Measurements from ENCODE around the gene POLR2E.

Gene POLR2E

GRCh38 chr19:1101337-1101698 is 6.1 kb upstream of the POLR2E start:
- no peak for DNase-seq (ENCODE audit: low read depth, low spot score)
- Histone ChIP-seq H3K9ac (ENCODE audit: insufficient read length) (peak overlapping the region; percentile 35), H3K4me3 (peak overlapping the region; percentile 64), H3K9me3 (ENCODE audit: low read depth, low read length) (peaks cover 2% of the 10 kb centered on the region; the same call in 1 of the 2 replicates), H3K27ac (peak overlapping the region; percentile 92), H3K36me3 (ENCODE audit: insufficient read depth, low read length) (no peaks in the 10 kb centered on the region; the same call in 1 of the 2 replicates)
- TF ChIP-seq FOXP2 (optimal IDR thresholded peaks at IDR 0.05; ENCODE audit: control extremely low read depth, extremely low read length, insufficient read depth) (no peak), EZH2 (IDR thresholded peaks at IDR 0.05) (no peak), POLR2AphosphoS5 (IDR thresholded peaks at IDR 0.05; ENCODE audit: borderline replicate concordance, low read depth, low read length) (no peak)

GRCh38 chr19:1098177-1099051 is 3.2 kb upstream of the POLR2E start:
- Histone ChIP-seq H3K36me3 (ENCODE audit: insufficient read depth, low read length) (peaks cover under 1% of the 10 kb centered on the region; the same call in 1 of the 2 replicates), H3K9me3 (ENCODE audit: low read depth, low read length) (peaks cover 2% of the 10 kb centered on the region; the same call in 1 of the 2 replicates), H3K27ac (no peak overlapping the region), H3K4me3 (no peak overlapping the region), H3K9ac (ENCODE audit: insufficient read length) (no peak overlapping the region)
- TF ChIP-seq FOXP2 (optimal IDR thresholded peaks at IDR 0.05; ENCODE audit: control extremely low read depth, extremely low read length, insufficient read depth) (no peak), POLR2AphosphoS5 (IDR thresholded peaks at IDR 0.05; ENCODE audit: borderline replicate concordance, low read depth, low read length) (no peak), EZH2 (IDR thresholded peaks at IDR 0.05) (no peak)
- no peak for DNase-seq (ENCODE audit: low read depth, low spot score)

- Histone ChIP-seq H3K9me3 (ENCODE audit: low read depth, low read length) (peaks cover 2% of the 10 kb centered on the region; the same call in 1 of the 2 replicates), H3K9ac (ENCODE audit: insufficient read length) (no peak overlapping the region), H3K36me3 (ENCODE audit: insufficient read depth, low read length) (peaks cover 6% of the 10 kb centered on the region; the same call in 1 of the 2 replicates), H3K4me3 (no peak overlapping the region), H3K27ac (no peak overlapping the region)
- TF ChIP-seq POLR2AphosphoS5 (IDR thresholded peaks at IDR 0.05; ENCODE audit: borderline replicate concordance, low read depth, low read length) = no peak
- no peak for TF ChIP-seq EZH2 (IDR thresholded peaks at IDR 0.05)
- TF ChIP-seq FOXP2 (optimal IDR thresholded peaks at IDR 0.05; ENCODE audit: control extremely low read depth, extremely low read length, insufficient read depth) = no peak
- DNase-seq (ENCODE audit: low read depth, low spot score) = no peak
Measured at GRCh38 chr19:1097810-1098176, 2.6 kb upstream of the POLR2E start.

- Histone ChIP-seq H3K9ac (ENCODE audit: insufficient read length) (peak overlapping the region; percentile 97), H3K36me3 (ENCODE audit: insufficient read depth, low read length) (peaks cover 23% of the 10 kb centered on the region; the same call in 1 of the 2 replicates), H3K4me3 (peak overlapping the region; percentile 91), H3K9me3 (ENCODE audit: low read depth, low read length) (no peaks in the 10 kb centered on the region), H3K27ac (no peak overlapping the region)
- TF ChIP-seq EZH2 (IDR thresholded peaks at IDR 0.05) (no peak), FOXP2 (optimal IDR thresholded peaks at IDR 0.05; ENCODE audit: control extremely low read depth, extremely low read length, insufficient read depth) (no peak), POLR2AphosphoS5 (IDR thresholded peaks at IDR 0.05; ENCODE audit: borderline replicate concordance, low read depth, low read length) (no peak)
- DNase-seq (ENCODE audit: low read depth, low spot score) = no peak
Measured at GRCh38 chr19:1094655-1094977, 559 bp downstream of the POLR2E start.

- H3K9ac ChIP-seq (ENCODE audit: insufficient read length) = peak overlapping the region; percentile 97
- H3K4me3 ChIP-seq = peak overlapping the region; percentile 91
- TF ChIP-seq POLR2AphosphoS5 (IDR thresholded peaks at IDR 0.05; ENCODE audit: borderline replicate concordance, low read depth, low read length) (no peak), FOXP2 (optimal IDR thresholded peaks at IDR 0.05; ENCODE audit: control extremely low read depth, extremely low read length, insufficient read depth) (no peak), EZH2 (IDR thresholded peaks at IDR 0.05) (no peak)
- peaks cover 25% of the 10 kb centered on the region; the same call in 1 of the 2 replicates for H3K36me3 ChIP-seq (ENCODE audit: insufficient read depth, low read length)
- no peaks in the 10 kb centered on the region for H3K9me3 ChIP-seq (ENCODE audit: low read depth, low read length)
- no peak for DNase-seq (ENCODE audit: low read depth, low spot score)
- H3K27ac ChIP-seq = no peak overlapping the region
Measured at GRCh38 chr19:1093811-1094553, 1.2 kb downstream of the POLR2E start.

- Histone ChIP-seq H3K9me3 (ENCODE audit: low read depth, low read length) (no peaks in the 10 kb centered on the region), H3K9ac (ENCODE audit: insufficient read length) (no peak overlapping the region), H3K27ac (no peak overlapping the region), H3K36me3 (ENCODE audit: insufficient read depth, low read length) (peaks cover 28% of the 10 kb centered on the region; the same call in 1 of the 2 replicates), H3K4me3 (no peak overlapping the region)
- DNase-seq (ENCODE audit: low read depth, low spot score) = no peak
- TF ChIP-seq POLR2AphosphoS5 (IDR thresholded peaks at IDR 0.05; ENCODE audit: borderline replicate concordance, low read depth, low read length) = no peak
- TF ChIP-seq EZH2 (IDR thresholded peaks at IDR 0.05) = no peak
- TF ChIP-seq FOXP2 (optimal IDR thresholded peaks at IDR 0.05; ENCODE audit: control extremely low read depth, extremely low read length, insufficient read depth) = no peak
Measured at GRCh38 chr19:1093330-1093729, 1.8 kb downstream of the POLR2E start.

- no peak for TF ChIP-seq EZH2 (IDR thresholded peaks at IDR 0.05)
- no peak for DNase-seq (ENCODE audit: low read depth, low spot score)
- no peak overlapping the region for H3K27ac ChIP-seq
- no peak overlapping the region for H3K9ac ChIP-seq (ENCODE audit: insufficient read length)
- no peak overlapping the region for H3K4me3 ChIP-seq
- H3K36me3 ChIP-seq (ENCODE audit: insufficient read depth, low read length) = peaks cover 34% of the 10 kb centered on the region; the same call in 1 of the 2 replicates
- H3K9me3 ChIP-seq (ENCODE audit: low read depth, low read length) = no peaks in the 10 kb centered on the region
Measured at GRCh38 chr19:1091544-1092175, 3.5 kb downstream of the POLR2E start.

All from SK-N-MC (cell line).